Large intestine (tissue), 3 donors: ENCODE data around the gene IP6K1. TPM values are rescaled to one million over a fixed set of nuclear protein-coding genes. Genes with fewer than 3 reads are reported as not detected.

Experiments used
- DNase-seq, 2 donors: peaks; one replicate each; pipeline versions ENCODE4 v3.0.0 to v3.0.0-alpha.2; 2013
- H3K27ac ChIP-seq: one replicate; pipeline ENCODE4 v1.5.1; 2013; ENCODE audit warnings: low read length
- H3K27me3 ChIP-seq: 2 replicates; pipeline ENCODE4 v1.6.1; 2013; ENCODE audit warnings: low read length; ENCODE audit not compliant: control insufficient read depth, insufficient read depth
- H3K36me3 ChIP-seq: 2 replicates; pipeline ENCODE4 v1.6.1; 2013; ENCODE audit warnings: low read length; ENCODE audit not compliant: control insufficient read depth, insufficient read depth
- H3K4me1 ChIP-seq: one replicate; pipeline ENCODE4 v1.6.1; 2013; ENCODE audit warnings: low read length; ENCODE audit not compliant: control insufficient read depth, insufficient read depth
- H3K4me3 ChIP-seq: one replicate; pipeline ENCODE4 v1.5.1; 2013; ENCODE audit warnings: low read length
- H3K9me3 ChIP-seq: one replicate; pipeline ENCODE4 v1.6.1; 2013; ENCODE audit warnings: mild to moderate bottlenecking, low read depth, low read length, moderate library complexity; ENCODE audit not compliant: control insufficient read depth
- WGBS: methylation state at CpG from one replicate; pipeline ENCODE4 v1.1.5; 2013; ENCODE audit warnings: low lambda C conversion rate; ENCODE audit not compliant: insufficient coverage; 5-methylcytosine and 5-hydroxymethylcytosine counted together
- polyA plus RNA-seq: library from polyadenylated mRNA; unstranded; fragments of 120-200 nt; gene quantifications from one replicate; pipeline ENCODE4 v1.2.1, GENCODE V29; 2013

The IP6K1 gene
- polyA plus RNA-seq, 1 donor: 27.1 TPM

DNA sequence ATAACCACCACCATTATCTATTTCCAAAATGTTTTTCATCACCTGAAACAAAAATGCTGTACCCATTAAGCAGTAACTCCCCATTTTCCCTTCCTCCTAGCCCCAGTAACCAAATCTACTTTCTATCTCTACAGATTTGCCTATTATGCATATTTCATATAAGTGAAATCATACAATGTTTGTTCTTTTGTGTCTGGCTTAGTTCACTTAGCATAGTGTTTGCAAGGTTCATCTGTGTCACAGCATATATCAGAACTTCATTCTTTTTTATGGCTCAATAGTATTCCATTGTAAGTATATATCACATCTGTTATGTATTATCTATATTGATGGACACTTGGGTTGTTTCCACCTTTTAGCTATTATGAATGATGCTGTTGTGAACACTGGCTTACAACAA lies 45.9 kb downstream of the IP6K1 start:
- H3K36me3 ChIP-seq: peaks cover 40% of the 10 kb centered on the region
- H3K4me3 ChIP-seq: no peak overlapping the region
- DNase-seq: no peak
- no peaks in the 10 kb centered on the region for H3K27me3 ChIP-seq
- no peak overlapping the region for H3K27ac ChIP-seq
- H3K9me3 ChIP-seq: no peaks in the 10 kb centered on the region
- no peaks in the 10 kb centered on the region for H3K4me1 ChIP-seq

- Histone ChIP-seq H3K4me1 (no peaks in the 10 kb centered on the region), H3K36me3 (peaks cover 56% of the 10 kb centered on the region), H3K4me3 (no peak overlapping the region), H3K27me3 (no peaks in the 10 kb centered on the region), H3K9me3 (no peaks in the 10 kb centered on the region), H3K27ac (no peak overlapping the region)
- no peak for DNase-seq
- WGBS: no CpG with 5 or more reads among the region's 11 CpGs
These were observed 48.2 kb downstream of the IP6K1 start for GRCh38 chr3:49738067-49738713.

DNA sequence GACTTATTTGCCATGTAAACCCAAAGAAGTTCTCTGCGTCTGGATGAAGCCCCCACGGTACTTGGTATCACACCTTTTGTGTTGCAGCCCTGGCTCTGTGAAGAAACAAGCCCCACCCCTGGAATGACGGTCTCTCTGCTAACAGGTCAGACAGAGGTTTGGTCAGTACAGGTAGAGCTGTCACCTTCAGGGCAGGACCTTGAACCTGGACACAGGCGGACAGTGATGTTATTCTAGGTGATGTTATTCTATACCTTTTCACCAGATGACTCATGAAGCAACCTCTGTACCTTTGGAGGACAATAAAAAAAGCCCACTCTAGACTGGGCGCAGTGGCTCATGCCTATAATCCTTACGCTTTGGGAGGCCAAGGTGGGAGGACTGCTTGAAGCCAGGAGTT lies 51.6 kb downstream of the IP6K1 start:
- WGBS: no CpG with 5 or more reads among the region's 6 CpGs
- Histone ChIP-seq H3K27me3 (no peaks in the 10 kb centered on the region), H3K4me1 (no peaks in the 10 kb centered on the region), H3K4me3 (no peak overlapping the region), H3K36me3 (peaks cover 80% of the 10 kb centered on the region), H3K27ac (no peak overlapping the region), H3K9me3 (no peaks in the 10 kb centered on the region)
- DNase-seq: no peak

GRCh38 chr3:49733551-49733950 lies 52.8 kb downstream of the IP6K1 start:
- H3K27me3 ChIP-seq: no peaks in the 10 kb centered on the region
- H3K36me3 ChIP-seq: peaks cover 78% of the 10 kb centered on the region
- WGBS: no CpG with 5 or more reads among the region's 1 CpG
- no peak for DNase-seq
- H3K9me3 ChIP-seq: no peaks in the 10 kb centered on the region
- no peaks in the 10 kb centered on the region for H3K4me1 ChIP-seq
- H3K27ac ChIP-seq: no peak overlapping the region
- H3K4me3 ChIP-seq: no peak overlapping the region

- no peaks in the 10 kb centered on the region for H3K4me1 ChIP-seq
- H3K27me3 ChIP-seq: no peaks in the 10 kb centered on the region
- no peak overlapping the region for H3K27ac ChIP-seq
- WGBS: 100% methylated on average over 2 of the region's 11 CpGs
- DNase-seq: peak in 1 of 2 donors; percentile 63
- no peak overlapping the region for H3K4me3 ChIP-seq
- H3K36me3 ChIP-seq: peaks cover 75% of the 10 kb centered on the region
- H3K9me3 ChIP-seq: no peaks in the 10 kb centered on the region
These were observed 53.7 kb downstream of the IP6K1 start for GRCh38 chr3:49732597-49732996.

DNA sequence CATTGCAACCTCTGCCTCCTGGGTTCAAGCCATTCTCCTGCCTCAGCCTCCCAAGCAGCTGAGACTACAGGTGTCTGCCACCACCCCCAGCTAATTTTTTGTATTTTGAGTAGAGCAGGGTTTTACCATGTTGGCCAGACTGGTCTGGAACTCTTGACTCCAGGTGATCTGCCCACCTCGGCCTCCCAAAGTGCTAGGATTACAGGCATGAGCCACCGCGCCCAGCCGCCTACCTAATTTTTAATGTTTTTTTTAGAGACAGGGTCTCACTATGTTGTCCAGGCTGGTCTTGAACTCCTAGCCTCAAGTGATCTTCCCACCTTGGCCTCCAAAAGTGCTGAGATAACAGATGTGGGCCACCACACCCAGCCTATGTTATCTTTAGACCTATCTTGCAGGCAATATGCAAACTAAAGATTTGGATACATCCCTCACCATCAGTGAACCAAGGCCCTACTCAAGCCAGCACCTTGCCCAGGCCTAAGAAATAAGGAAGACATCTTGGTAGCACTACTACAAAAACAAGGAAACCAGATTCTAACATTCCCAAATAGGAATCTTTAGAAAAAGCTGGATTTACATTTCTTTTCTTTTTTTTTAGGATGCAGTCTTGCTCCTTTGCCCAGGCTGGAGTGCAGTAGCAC lies 56.3 kb downstream of the IP6K1 start:
- Histone ChIP-seq H3K27me3 (no peaks in the 10 kb centered on the region), H3K4me1 (peaks cover under 1% of the 10 kb centered on the region), H3K36me3 (peaks cover 80% of the 10 kb centered on the region), H3K9me3 (no peaks in the 10 kb centered on the region), H3K4me3 (no peak overlapping the region), H3K27ac (no peak overlapping the region)
- WGBS: no CpG with 5 or more reads among the region's 4 CpGs
- no peak for DNase-seq

DNA sequence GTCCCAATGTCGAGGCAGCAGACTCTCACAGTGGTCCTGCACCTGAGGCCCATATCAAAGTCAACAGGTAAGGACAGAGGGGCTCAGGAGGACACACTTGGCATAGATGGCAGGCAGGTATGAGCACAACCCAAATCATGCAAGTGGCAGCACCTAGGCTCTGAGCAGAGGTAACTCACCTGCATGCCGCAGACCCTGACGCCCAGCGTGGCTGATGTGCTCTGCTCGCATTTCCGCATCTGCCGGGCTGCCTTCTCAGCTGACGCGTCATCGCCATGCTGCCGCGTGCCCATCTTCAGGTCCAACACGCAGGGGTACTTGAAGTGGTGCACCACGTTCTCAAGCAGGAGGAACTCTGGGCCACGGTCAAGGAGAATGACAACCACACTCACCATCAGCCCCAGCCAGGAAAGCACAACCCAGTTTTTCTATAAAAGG lies 58.4 kb downstream of the IP6K1 start:
- WGBS: no CpG with 5 or more reads among the region's 15 CpGs
- no peak for DNase-seq
- Histone ChIP-seq H3K27ac (no peak overlapping the region), H3K36me3 (peaks cover 65% of the 10 kb centered on the region), H3K27me3 (no peaks in the 10 kb centered on the region), H3K4me1 (peaks cover 12% of the 10 kb centered on the region), H3K9me3 (no peaks in the 10 kb centered on the region), H3K4me3 (no peak overlapping the region)

DNA sequence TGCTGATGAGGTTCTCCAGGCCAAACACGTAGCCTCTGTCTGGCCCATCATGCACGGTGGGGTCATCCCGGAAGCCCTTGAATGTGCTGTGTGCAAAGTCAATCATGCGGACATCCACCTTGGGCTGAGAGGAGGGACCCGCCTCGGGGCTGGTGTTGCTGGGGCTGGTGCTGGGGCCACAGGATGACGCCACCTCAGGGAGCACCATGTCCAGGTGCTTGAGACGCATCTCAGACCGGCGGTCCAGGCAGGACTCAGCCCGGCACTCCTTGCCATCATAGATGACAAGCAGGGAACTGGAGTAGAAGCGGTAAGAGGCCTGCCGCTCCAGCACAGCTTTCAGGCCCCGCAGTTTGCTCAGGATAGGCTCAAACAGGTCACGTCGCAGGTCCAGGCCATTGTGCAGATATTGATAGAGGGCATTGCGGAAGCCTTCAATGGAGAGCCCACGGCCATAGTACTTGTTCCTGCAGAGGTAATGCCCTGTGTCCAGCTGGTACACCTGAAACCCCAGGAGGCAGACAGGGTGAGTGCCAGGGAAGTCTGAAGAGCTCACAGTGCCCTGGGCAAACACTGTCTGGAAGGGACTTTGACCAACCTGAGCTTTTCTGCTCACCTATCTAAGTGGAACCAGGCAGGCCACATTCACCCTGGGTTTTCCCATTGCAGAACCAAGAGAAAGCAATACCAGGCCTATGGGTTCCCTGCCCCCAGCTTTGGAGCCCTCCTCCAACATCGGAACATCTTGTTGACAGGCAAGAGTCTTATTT lies 59.0 kb downstream of the IP6K1 start:
- Histone ChIP-seq H3K4me1 (peaks cover 18% of the 10 kb centered on the region), H3K27ac (no peak overlapping the region), H3K36me3 (peaks cover 63% of the 10 kb centered on the region), H3K27me3 (no peaks in the 10 kb centered on the region), H3K4me3 (no peak overlapping the region), H3K9me3 (no peaks in the 10 kb centered on the region)
- WGBS: no CpG with 5 or more reads among the region's 19 CpGs
- no peak for DNase-seq

GRCh38 chr3:49725906-49726681 lies 60.2 kb downstream of the IP6K1 start:
- no peaks in the 10 kb centered on the region for H3K27me3 ChIP-seq
- WGBS: no CpG with 5 or more reads among the region's 11 CpGs
- no peaks in the 10 kb centered on the region for H3K9me3 ChIP-seq
- no peak for DNase-seq
- H3K27ac ChIP-seq: no peak overlapping the region
- peaks cover 18% of the 10 kb centered on the region for H3K4me1 ChIP-seq
- H3K36me3 ChIP-seq: peaks cover 64% of the 10 kb centered on the region
- no peak overlapping the region for H3K4me3 ChIP-seq

DNA sequence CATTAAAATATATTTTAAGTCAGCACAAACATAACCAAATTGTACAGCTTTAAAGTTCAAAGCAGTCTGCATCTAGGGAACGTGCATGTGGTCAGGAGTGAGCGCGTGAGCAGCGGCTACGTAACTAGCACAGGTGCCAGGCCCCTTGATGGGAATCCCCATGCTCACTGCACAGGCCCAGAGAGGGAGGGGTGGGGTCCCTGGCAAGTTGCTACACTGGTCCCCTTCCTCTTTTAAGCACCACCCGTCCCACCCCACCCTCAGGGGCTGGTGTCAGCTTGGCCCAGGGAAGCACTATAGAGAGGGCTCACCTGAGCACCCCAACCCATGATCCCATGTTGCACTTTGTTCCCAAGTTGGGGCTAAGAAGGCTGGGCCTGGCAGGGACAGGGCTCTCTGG lies 61.8 kb downstream of the IP6K1 start:
- H3K27ac ChIP-seq: peak overlapping the region; percentile 94
- no peaks in the 10 kb centered on the region for H3K27me3 ChIP-seq
- no CpG with 5 or more reads among the region's 6 CpGs for WGBS
- peak overlapping the region; percentile 84 for H3K4me3 ChIP-seq
- H3K9me3 ChIP-seq: no peaks in the 10 kb centered on the region
- H3K4me1 ChIP-seq: peaks cover 21% of the 10 kb centered on the region
- DNase-seq: peak in 1 of 2 donors; percentile 62
- H3K36me3 ChIP-seq: peaks cover 59% of the 10 kb centered on the region
